H1 (cell line): ENCODE results near the gene LEMD2. TPM values are rescaled to one million over a fixed set of nuclear protein-coding genes. Genes with fewer than 3 reads are reported as not detected.
A peak's percentile ranks its signal among the peaks of the same experiment; 100 is the strongest.

Source experiments
- CEBPB ChIP-seq: IDR thresholded peaks from 2 replicates; pipeline ENCODE4 v1.6.1; 2012; ENCODE audit warnings: low read depth, low read length
- CTCF ChIP-seq, 3 experiments: IDR thresholded peaks; 1 replicate in 2 of 3; 2 replicates in 1 of 3; pipeline versions ENCODE4 v1.5.1 to v1.6.1; 2011; ENCODE audit warnings: low read length in 3 of 3, mild to moderate bottlenecking in 3 of 3, inconsistent platforms in 2 of 3, low read depth in 1 of 3, moderate library complexity in 1 of 3; ENCODE audit not compliant: insufficient read depth in 1 of 3; ENCODE audit errors: control extremely low read depth in 1 of 3
- RAD21 ChIP-seq, 2 experiments: IDR thresholded peaks in 1 of 2; conservative IDR thresholded peaks in 1 of 2; 2 replicates each; pipeline ENCODE4 v1.6.1; 2011; ENCODE audit warnings: low read depth in 2 of 2, low read length in 2 of 2, improper control_type of control experiment in 1 of 2, inconsistent platforms in 1 of 2, mild to moderate bottlenecking in 1 of 2, moderate library complexity in 1 of 2
- SAP30 ChIP-seq: fragments of 300-600 bp; sonication (generic); IDR thresholded peaks from 2 replicates; pipeline ENCODE4 v1.7.1; 2012; ENCODE audit warnings: low read length, moderate library complexity, mild to moderate bottlenecking, inconsistent platforms; ENCODE audit not compliant: insufficient read depth, insufficient replicate concordance
- TAF7 ChIP-seq: optimal IDR thresholded peaks from 2 replicates; pipeline ENCODE3; 2011; ENCODE audit warnings: low read depth, mild to moderate bottlenecking, inconsistent platforms, low read length, moderate library complexity, borderline replicate concordance
- TEAD4 ChIP-seq: IDR thresholded peaks from 2 replicates; pipeline ENCODE4 v1.6.1; 2012; ENCODE audit warnings: low read depth, low read length, inconsistent platforms, mixed read lengths
- USF2 ChIP-seq: IDR thresholded peaks from 2 replicates; pipeline ENCODE4 v1.6.1; 2011; ENCODE audit warnings: low read length, improper control_type of control experiment
- YY1 ChIP-seq: IDR thresholded peaks from 2 replicates; pipeline ENCODE4 v1.6.1; 2011; ENCODE audit warnings: low read depth, mild to moderate bottlenecking, low read length
- polyA plus RNA-seq, 7 experiments: library from polyadenylated mRNA; depleted of rRNA in 3 of 7; stranded (reverse) in 5 of 7; unstranded in 2 of 7; fragments of >200 nt in 5 of 7; fragments of 200-250 nt in 2 of 7; gene quantifications; 1 replicate in 5 of 7; 2 replicates in 1 of 7; 4 replicates in 1 of 7; pipeline versions ENCODE4 v1.2.1 to v1.2.3, GENCODE V29; 2011 to 2013; ENCODE audit warnings: missing spikeins in 2 of 7, mixed read lengths in 2 of 7
- total RNA-seq: library from RNA; stranded (reverse); fragmentation: NEBNext Ultra II Directional; extraction: Animal tissue kit (Norgen Biotek cat#: 25700); gene quantifications from 2 replicates; pipeline ENCODE4 v1.2.1, GENCODE V29; 2021

Gene LEMD2
- total and polyA plus RNA-seq, 2 of the 8 experiments (the other 6 are each of a cell fraction or from before 2014, with no cell fraction given), result 32.7 to 57.3 TPM

GRCh38 chr6:33744001-33744848 is 44.7 kb downstream of the LEMD2 start (continued):
- TF ChIP-seq YY1, result 0 out of 2 replicates have a peak, but pooled peaks have one; percentile 38
- peak in 2 of 3 experiments; percentile 96 to 99; a peak in 3 of 4 replicates for TF ChIP-seq CTCF (IDR thresholded peaks at IDR 0.05; ENCODE audit: control extremely low read depth in 1 of 3, insufficient read depth in 1 of 3, low read depth in 1 of 3, low read length in 3 of 3)
- TF ChIP-seq SAP30, result no peak
- peak; percentile 52; the same call in 1 of the 2 replicates for TF ChIP-seq CEBPB
- no peak for TF ChIP-seq TAF7
- no peak for TF ChIP-seq USF2
- peak; percentile 65 for TF ChIP-seq TEAD4
- TF ChIP-seq RAD21 (IDR thresholded peaks at IDR 0.05 in 1 of 2, conservative IDR thresholded peaks at IDR 0.05 in 1 of 2; ENCODE audit: low read depth in 2 of 2, low read length in 2 of 2), result peak; percentile 86 to 90
